ENCODE data around the gene ITGB7. TPM values are rescaled to one million over a fixed set of nuclear protein-coding genes. Genes with fewer than 3 reads are reported as not detected.

Gene ITGB7
- total and polyA plus RNA-seq, 9 of the 15 experiments (the other 6 are each of a cell fraction or from before 2014, with no cell fraction given), result 0.06 to 2.0 (median 0.67) TPM

DNA sequence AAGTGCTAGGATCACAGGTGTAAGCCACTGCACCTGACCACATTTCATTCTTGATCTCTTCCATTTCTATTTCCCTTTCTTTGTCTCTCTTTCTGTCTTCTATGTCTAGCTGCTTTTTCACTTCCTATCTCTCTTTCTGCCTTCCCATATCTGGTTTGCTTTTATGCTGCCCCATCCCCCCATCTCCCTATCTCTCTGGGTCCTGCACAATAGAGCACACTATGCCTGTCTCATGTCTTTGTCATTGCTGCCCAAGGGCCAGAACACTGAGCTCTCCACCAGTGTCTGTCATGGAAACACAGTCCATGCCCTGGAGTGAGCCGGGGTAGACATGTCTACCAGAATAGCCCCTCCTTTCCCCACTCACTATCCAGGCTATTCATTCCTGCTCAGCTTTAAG is 37.3 kb upstream of the ITGB7 start (continued):
- no peak for TF ChIP-seq ZNF785 (CRISPR knock-in tag; IDR thresholded peaks at IDR 0.05)
- peak; percentile 19 for TF ChIP-seq POLR2B (IDR thresholded peaks at IDR 0.05; ENCODE audit: low read depth, partially characterized antibody)
- TF ChIP-seq TAF1 (IDR thresholded peaks at IDR 0.05; ENCODE audit: control insufficient read depth, extremely low read depth, insufficient read depth, low read length, severe bottlenecking), result no peak
- TF ChIP-seq ZFP1 (CRISPR knock-in tag; IDR thresholded peaks at IDR 0.05), result no peak
- no peak for TF ChIP-seq CEBPZ (IDR thresholded peaks at IDR 0.05; ENCODE audit: borderline replicate concordance, low read depth, low read length)
- TF ChIP-seq NFE2 (IDR thresholded peaks at IDR 0.05; ENCODE audit: low read depth), result no peak
- no peak for TF ChIP-seq PYGO2 (tag; IDR thresholded peaks at IDR 0.05)
- TF ChIP-seq KHSRP (IDR thresholded peaks at IDR 0.05), result no peak
- TF ChIP-seq TCF3 (CRISPR knock-in tag; IDR thresholded peaks at IDR 0.05), result peak; percentile 43
- no peak for TF ChIP-seq KDM4B (IDR thresholded peaks at IDR 0.05; ENCODE audit: borderline replicate concordance in 2 of 2, low read depth in 1 of 2)
- no peak for TF ChIP-seq BRF1 (IDR thresholded peaks at IDR 0.05; ENCODE audit: borderline replicate concordance, extremely low read depth, insufficient read length)
- no peak for TF ChIP-seq KLF16 (IDR thresholded peaks at IDR 0.05)
- TF ChIP-seq ZNF830 (CRISPR knock-in tag; IDR thresholded peaks at IDR 0.05), result no peak
- TF ChIP-seq, protein P1, sequence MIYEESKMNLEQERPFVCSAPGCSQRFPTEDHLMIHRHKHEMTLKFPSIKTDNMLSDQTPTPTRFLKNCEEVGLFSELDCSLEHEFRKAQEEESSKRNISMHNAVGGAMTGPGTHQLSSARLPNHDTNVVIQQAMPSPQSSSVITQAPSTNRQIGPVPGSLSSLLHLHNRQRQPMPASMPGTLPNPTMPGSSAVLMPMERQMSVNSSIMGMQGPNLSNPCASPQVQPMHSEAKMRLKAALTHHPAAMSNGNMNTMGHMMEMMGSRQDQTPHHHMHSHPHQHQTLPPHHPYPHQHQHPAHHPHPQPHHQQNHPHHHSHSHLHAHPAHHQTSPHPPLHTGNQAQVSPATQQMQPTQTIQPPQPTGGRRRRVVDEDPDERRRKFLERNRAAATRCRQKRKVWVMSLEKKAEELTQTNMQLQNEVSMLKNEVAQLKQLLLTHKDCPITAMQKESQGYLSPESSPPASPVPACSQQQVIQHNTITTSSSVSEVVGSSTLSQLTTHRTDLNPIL (CRISPR knock-in tag; IDR thresholded peaks at IDR 0.05), result no peak
- TF ChIP-seq POLR2H (tag; IDR thresholded peaks at IDR 0.05; ENCODE audit: low read depth), result no peak
- TF ChIP-seq HNRNPH1 (optimal IDR thresholded peaks at IDR 0.05; ENCODE audit: low read depth, low read length), result no peak
- TF ChIP-seq MAFG (tag; conservative IDR thresholded peaks at IDR 0.05), result no peak
- no peak for TF ChIP-seq RNF219 (CRISPR knock-in tag; IDR thresholded peaks at IDR 0.05)
- TF ChIP-seq SMARCB1 (IDR thresholded peaks at IDR 0.05; ENCODE audit: insufficient read length, low read depth), result no peak
- TF ChIP-seq, protein P2, sequence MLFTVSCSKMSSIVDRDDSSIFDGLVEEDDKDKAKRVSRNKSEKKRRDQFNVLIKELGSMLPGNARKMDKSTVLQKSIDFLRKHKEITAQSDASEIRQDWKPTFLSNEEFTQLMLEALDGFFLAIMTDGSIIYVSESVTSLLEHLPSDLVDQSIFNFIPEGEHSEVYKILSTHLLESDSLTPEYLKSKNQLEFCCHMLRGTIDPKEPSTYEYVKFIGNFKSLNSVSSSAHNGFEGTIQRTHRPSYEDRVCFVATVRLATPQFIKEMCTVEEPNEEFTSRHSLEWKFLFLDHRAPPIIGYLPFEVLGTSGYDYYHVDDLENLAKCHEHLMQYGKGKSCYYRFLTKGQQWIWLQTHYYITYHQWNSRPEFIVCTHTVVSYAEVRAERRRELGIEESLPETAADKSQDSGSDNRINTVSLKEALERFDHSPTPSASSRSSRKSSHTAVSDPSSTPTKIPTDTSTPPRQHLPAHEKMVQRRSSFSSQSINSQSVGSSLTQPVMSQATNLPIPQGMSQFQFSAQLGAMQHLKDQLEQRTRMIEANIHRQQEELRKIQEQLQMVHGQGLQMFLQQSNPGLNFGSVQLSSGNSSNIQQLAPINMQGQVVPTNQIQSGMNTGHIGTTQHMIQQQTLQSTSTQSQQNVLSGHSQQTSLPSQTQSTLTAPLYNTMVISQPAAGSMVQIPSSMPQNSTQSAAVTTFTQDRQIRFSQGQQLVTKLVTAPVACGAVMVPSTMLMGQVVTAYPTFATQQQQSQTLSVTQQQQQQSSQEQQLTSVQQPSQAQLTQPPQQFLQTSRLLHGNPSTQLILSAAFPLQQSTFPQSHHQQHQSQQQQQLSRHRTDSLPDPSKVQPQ (CRISPR knock-in tag; IDR thresholded peaks at IDR 0.05; ENCODE audit: borderline replicate concordance), result no peak
